Cortex of kidney (tissue), 1 donor: ENCODE results near the gene JAZF1.

Experiments used
- DNase-seq: peaks from one replicate; lab custom pipeline; 2025; lab: John Stamatoyannopoulos, UW

Gene JAZF1

GRCh38 chr7:28106321-28106829 is 74.2 kb downstream of the JAZF1 start:
- no peak for DNase-seq

DNA sequence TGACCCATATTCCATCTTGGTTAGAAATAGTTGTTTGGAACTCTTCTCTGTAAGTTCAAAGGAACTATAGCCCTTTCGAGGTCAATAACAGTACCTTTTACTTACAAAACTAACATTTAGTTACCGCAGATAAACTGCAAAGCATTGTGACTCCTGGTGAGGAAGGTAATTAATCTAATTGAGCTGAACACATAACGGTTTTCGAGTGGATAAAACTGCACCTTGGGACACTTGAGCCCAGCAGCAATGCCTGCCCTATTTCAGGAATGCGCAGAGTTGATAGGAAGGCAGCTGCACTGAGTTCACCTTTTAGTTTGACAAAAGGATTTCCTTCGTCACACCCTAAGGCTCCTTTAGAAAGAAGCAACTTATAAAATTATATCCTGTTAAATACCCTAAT is 75.4 kb downstream of the JAZF1 start:
- no peak for DNase-seq

DNA sequence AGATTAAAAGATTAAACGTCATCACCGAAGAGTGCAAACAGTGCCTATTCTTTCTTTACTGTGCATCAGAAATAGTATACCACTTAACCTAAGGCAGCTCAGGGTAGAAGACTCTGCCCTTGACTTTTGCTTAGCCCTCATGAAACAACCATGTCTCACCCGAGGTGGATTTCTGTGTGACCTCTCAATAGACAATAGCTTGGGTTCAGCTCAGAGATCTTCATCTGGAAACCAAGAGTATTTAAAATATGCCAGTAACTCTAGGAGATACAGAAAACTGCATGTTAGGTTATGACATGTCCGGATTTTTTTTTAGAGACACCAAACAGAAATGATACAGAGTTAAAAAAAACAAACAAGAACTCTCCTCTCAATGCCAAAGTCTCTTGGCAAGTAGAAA is 75.8 kb downstream of the JAZF1 start:
- no peak for DNase-seq

DNA sequence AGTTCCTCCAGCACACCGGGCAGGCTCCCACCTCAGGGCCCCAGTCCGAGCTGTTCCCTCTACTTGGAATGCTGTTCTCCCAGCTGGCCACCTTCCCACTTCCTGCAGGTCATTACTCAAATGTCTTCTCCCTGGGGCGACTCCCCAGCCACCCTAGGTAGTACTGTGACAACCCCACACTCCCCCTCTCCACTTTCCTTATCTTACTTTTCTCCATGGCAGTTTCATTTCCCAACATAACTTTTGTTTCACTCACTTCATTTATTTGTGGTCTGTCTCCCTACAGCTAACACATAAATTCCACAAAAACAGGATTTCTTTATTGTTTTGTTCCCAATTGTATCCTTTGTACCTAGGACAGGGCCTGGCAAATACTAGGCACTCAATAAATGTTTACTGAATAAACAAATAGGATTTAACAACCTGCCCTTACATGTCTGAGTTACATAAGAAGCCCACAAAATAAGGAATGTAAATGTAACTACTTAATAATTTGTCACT is 76.5 kb downstream of the JAZF1 start:
- no peak for DNase-seq

GRCh38 chr7:28102797-28103196 is 77.8 kb downstream of the JAZF1 start:
- DNase-seq = no peak

DNA sequence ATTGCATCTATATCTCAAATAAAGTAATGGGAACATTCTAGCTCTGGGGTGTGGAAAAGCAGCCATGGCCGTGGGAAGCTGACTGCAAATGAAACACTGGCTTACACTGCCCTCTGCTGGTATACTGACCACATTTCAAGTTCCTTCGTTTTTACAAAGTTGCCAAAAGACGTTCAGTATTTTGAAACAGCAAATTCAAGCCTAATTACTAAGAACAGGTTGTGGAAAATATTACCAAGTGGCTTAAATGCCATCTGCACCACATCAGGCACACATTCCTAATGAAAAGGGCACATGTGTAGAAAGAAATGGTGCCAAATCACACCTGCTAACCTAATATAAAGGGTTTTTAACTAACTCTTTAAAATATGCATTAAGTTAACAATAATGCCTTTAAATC is 83.9 kb downstream of the JAZF1 start:
- no peak for DNase-seq

DNA sequence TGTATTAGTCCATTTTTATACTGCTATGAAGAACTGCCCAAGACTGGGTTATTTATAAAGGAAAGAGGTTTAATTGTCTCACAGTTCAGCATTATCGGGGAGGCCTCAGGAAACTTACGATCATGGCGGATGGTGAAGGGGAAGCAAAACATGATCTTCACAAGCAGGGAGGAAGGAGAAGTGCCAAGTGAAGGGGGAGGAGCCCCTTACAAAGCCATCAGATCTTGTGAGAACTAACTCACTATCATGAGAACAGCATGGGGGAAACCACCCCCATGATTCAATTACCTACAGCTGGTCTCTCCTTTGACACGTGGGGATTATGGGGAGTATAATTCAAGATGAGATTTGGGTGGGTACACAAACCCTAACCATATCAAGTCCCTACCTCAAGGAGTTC is 85.4 kb downstream of the JAZF1 start:
- no peak for DNase-seq

GRCh38 chr7:28093623-28094232 is 86.9 kb downstream of the JAZF1 start:
- DNase-seq = no peak

- DNase-seq = no peak
These were observed 89.4 kb downstream of the JAZF1 start for GRCh38 chr7:28091190-28091589.

DNA sequence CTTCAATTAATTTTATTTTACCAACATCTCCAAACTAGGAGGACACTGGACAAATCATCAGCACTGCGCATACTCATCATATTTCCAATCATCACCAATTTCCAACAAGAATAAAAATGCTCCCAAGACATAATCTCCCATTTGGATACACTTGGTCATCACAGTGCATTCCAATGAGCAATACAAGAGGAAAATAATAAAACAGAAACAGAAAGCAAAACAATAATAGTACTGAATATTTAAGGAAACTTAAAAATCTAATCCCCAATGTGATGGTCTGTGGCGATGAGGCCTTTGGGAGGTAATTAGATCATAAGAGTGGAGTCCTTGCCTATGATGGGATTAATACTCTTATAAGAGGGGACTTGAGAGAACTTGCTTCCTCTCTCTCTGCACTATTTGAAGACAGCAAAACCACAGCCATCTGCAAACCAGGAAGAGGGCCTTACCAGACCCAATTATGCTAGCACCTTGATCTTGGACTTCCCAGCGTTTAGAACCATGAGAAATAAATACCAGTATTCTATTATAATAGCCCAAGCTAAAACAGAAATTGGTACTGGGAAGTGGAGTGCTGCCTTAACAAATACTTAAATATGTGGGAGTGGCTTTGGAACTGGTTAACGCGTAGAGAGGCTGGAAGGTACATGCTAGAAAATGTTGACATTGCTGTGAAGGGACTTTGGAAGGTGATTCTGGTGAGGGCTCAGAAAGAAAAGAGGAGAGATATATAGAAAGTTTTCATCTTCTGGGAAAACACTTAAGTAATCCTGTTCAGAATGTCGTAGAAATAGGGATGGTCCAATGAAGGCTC is 91.5 kb downstream of the JAZF1 start:
- no peak for DNase-seq

GRCh38 chr7:28088032-28088431 is 92.6 kb downstream of the JAZF1 start:
- no peak for DNase-seq

DNA sequence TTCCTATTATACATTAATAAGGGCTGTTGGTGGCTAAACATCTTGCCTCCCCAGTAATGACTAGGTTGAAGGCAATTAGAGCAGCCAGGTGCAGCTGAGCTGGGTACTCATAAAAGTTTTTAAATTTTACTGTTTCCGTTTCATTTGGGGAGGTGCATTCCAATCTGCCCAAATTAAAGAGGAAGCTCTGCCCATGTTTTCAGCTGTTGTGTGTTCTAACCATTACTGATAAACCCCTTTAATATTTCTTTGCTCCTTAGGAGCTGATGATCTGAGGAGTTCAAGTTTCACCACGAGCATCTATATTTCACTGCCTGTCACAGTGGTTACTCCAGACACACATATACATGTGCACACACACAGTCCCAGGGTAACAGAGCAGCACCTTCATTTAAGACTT is 94.4 kb downstream of the JAZF1 start:
- DNase-seq = no peak

- DNase-seq = no peak
These were observed 96.3 kb downstream of the JAZF1 start for GRCh38 chr7:28083998-28084985.

- DNase-seq = no peak
These were observed 97.2 kb downstream of the JAZF1 start for GRCh38 chr7:28083164-28083997.

DNA sequence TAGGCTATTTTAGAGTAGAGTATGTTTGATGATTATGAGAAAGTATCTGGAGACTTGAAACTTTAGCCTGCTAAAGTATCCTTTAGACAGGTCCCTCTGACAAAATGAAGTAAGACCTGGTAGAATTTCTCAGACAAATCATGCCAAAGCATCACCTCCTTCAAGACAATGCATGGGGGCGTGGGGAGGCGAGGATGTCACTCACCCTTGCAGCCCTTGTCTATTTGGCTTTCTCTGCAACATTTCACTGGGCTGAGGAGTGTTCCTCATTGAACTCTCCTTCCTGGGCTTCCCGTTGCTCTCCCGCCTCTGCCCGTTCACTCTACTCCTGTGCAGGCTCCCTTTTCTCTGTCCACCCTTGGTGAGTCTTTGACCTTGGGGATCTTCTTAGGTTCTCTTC is 98.5 kb downstream of the JAZF1 start:
- no peak for DNase-seq

GRCh38 chr7:28081016-28081415 is 99.6 kb downstream of the JAZF1 start:
- DNase-seq = no peak

DNA sequence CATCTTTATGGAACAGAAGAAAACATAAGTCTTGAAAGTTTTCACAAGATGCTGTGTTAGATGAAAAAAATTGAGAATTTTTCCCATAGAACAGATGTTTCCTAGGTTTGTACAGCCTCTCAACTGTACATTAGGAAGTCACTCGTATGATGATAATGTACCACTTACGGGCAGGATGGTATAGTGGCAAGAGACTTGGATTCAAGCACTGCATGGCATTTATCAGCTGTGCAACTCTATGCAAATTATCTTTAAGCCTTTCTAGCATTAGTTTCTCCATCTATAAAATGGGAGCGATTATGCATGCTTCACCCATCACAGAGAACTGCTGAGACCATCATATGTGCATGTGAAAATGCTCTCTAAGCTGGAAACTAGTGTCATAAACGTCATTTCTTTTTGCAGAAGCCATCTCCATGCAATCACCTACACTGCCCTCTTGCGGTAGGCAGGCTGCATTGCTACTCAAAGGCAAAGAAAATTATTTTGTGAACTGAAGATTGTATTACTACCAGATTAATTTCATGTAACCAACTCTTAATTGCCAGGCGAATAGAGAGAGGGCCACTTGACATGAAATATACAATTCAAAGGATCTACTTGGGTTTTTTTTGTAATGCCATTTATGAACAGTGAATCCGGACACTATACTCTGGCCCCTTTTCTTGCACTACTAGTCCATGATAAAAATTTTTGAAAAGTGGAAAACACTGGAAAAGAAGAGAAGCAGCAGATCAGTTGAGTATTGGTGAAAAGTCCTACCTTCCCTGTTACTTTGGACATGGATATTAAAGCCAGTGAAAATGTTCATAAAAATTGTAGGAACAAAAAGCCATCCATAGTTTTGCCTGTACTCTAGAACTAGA is 102.3 kb downstream of the JAZF1 start:
- DNase-seq = no peak

GRCh38 chr7:28077616-28078015 is 103.0 kb downstream of the JAZF1 start:
- no peak for DNase-seq

DNA sequence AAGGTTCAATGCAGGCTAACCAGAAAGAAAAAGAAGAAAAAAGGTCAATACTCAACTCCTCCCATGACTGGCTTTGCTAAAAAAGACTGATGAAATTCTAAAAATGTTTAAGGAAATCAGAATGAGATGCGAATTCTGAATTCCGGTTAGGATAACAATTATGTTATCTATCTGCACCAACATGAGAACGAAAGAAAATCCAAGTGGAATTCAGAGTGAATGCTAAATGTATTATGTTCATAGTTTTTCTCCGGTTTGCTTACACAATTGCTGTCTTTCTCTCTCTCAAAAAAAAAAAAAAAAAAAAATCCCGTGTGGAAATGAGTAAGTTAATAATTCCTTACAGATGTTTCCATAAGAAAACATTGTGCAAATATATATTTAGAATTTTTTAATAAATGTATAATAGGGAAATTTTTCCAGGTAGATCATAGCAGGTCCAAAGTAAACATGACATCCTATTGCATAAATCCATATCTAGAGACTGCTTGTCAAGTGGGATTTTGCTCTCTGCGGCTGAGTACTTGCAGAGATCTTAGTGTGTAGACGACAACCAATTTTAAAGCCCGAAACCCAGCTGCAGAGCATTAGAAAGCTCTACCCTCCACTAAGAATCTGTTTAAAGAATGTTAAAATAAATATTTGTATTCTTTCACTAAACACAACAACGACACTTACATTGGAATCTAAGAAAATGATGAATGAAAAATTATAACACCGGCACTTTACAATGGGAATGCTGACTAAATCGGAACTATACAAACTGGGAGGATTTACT is 104.0 kb downstream of the JAZF1 start:
- DNase-seq = no peak
